ENCODE measurements around the gene HYOU1. TPM values are rescaled to one million over a fixed set of nuclear protein-coding genes. Genes with fewer than 3 reads are reported as not detected.
A peak's percentile ranks its signal among the peaks of the same experiment; 100 is the strongest.

HYOU1 gene
- total and polyA plus RNA-seq, 2 of the 8 experiments (the other 6 are each of a cell fraction or from before 2014, with no cell fraction given): 239 to 295 TPM

GRCh38 chr11:119084663-119085436 lies 27.8 kb upstream of the HYOU1 start, which contains the start of gene HMBS:
TSS of gene HMBS (plus strand) at chr11:119084881. CDS start at chr11:119085034, 153 bp downstream.
- H3K36me3 ChIP-seq (ENCODE audit: control insufficient read depth in 2 of 4, insufficient read depth in 4 of 4, low read length in 3 of 4): peaks cover 2 to 24% (median 10%) of the 10 kb centered on the region in 4 experiments; a peak in 7 of 8 replicates
- peaks cover 9% of the 10 kb centered on the region for H3K79me1 ChIP-seq (ENCODE audit: low read depth, low read length)
- peaks cover 0 to 5% (median 2%) of the 10 kb centered on the region in 4 experiments; a peak in 2 of 7 replicates for H3K4me1 ChIP-seq (replicated peaks in 1 of 4; ENCODE audit: control insufficient read depth in 3 of 4, insufficient read depth in 4 of 4, low read length in 3 of 4)
- peak within 1 kb of the TSS; percentile 88 for H4K8ac ChIP-seq (ENCODE audit: extremely low read depth, insufficient read depth, low read length)
- no peak within 1 kb of the TSS for H2BK120ac ChIP-seq (replicated peaks; ENCODE audit: low read depth, low read length)
- ChIA-PET CTCF (ENCODE audit: partially characterized antibody) (interaction anchor here (0.8 to 2.4 kb wide), 8 partner anchors 15 to 114 kb away, joined by 3 to 7 read pairs (median 4); partner anchors contain the start of genes HINFP and HYOU1), POLR2A (ENCODE audit: partially characterized antibody) (interaction anchor here (0.6 to 9.2 kb wide), 31 partner anchors 11 to 253 kb away, joined by 3 to 141 read pairs (median 4); partner anchors contain the start of genes ABCG4, C2CD2L, HINFP and HYOU1)
- H3K23ac ChIP-seq (ENCODE audit: insufficient read length): no peak within 1 kb of the TSS
- 2% methylated on average over 39 of the region's 45 CpGs; no CpG with 5 or more reads in 1 of the 2 experiments for WGBS, 2 experiments (ENCODE audit: extremely low coverage in 1 of 2, insufficient coverage in 1 of 2, insufficient read length in 1 of 2, insufficient replicate concordance in 2 of 2, low coverage in 1 of 2, low lambda C conversion rate in 2 of 2, missing lambda C conversion rate in 1 of 2)
- H3K56ac ChIP-seq (replicated peaks; ENCODE audit: insufficient read length, low read depth, low read length): peak within 1 kb of the TSS; percentile 80
- H2BK12ac ChIP-seq (ENCODE audit: low read depth, low read length): peak within 1 kb of the TSS; percentile 2; the same call in 1 of the 2 replicates
- peak within 1 kb of the TSS; percentile 82 for H2BK5ac ChIP-seq (ENCODE audit: low read depth, low read length)
- H3K4me3 ChIP-seq (ENCODE audit: extremely low read depth in 1 of 4, insufficient read depth in 2 of 4, low read depth in 3 of 4, low read length in 4 of 4): peak within 1 kb of the TSS; percentile 78 to 97 (median 86)
- peak within 1 kb of the TSS; percentile 98 for H3K27ac ChIP-seq (ENCODE audit: low read depth, low read length)
- peaks cover 3 to 18% of the 10 kb centered on the region in 2 experiments; a peak in 3 of 4 replicates for H3K79me2 ChIP-seq (ENCODE audit: control insufficient read depth in 1 of 2, insufficient read depth in 2 of 2, low read length in 2 of 2)
- no peak for FAIRE-seq
- peak within 1 kb of the TSS; percentile 90 for H4K5ac ChIP-seq (ENCODE audit: insufficient read length, low read depth, low read length)
- peak within 1 kb of the TSS; percentile 72; the same call in 1 of the 2 replicates for H2BK15ac ChIP-seq (ENCODE audit: low read length)
- peak; percentile 75 to 97 for DNase-seq (ENCODE audit: low read depth in 1 of 2, low spot score in 2 of 2)
- H3K14ac ChIP-seq (ENCODE audit: insufficient read length): no peak within 1 kb of the TSS
- no peaks in the 10 kb centered on the region for H3K27me3 ChIP-seq (replicated peaks in 1 of 4; ENCODE audit: control insufficient read depth in 3 of 4, extremely low read depth in 1 of 4, insufficient read depth in 3 of 4, low read length in 3 of 4)
- H3K18ac ChIP-seq (ENCODE audit: extremely low read depth, low read length): peak within 1 kb of the TSS; percentile 92; the same call in 1 of the 2 replicates
- H4K91ac ChIP-seq (replicated peaks; ENCODE audit: insufficient read length, low read length): peak within 1 kb of the TSS; percentile 80
- peak within 1 kb of the TSS; percentile 66; the same call in 1 of the 2 replicates for H2AK5ac ChIP-seq (ENCODE audit: low read depth, low read length)
- peak within 1 kb of the TSS; percentile 27; the same call in 1 of the 2 replicates for H2AFZ ChIP-seq (ENCODE audit: low read length)
- no peaks in the 10 kb centered on the region for H3K9me3 ChIP-seq (ENCODE audit: insufficient read depth in 2 of 2, low read depth in 1 of 2, low read length in 1 of 2)
- peak within 1 kb of the TSS; percentile 76 to 92 (median 86) for H3K9ac ChIP-seq (replicated peaks in 1 of 4; ENCODE audit: extremely low read depth in 1 of 4, low read depth in 3 of 4, low read length in 3 of 4)
- H3K4ac ChIP-seq (replicated peaks; ENCODE audit: insufficient read length, low read depth, low read length): peak within 1 kb of the TSS; percentile 94
- peaks cover 7% of the 10 kb centered on the region; the same call in 1 of the 2 replicates for H3K23me2 ChIP-seq (ENCODE audit: low read depth, low read length)
- no peak within 1 kb of the TSS for H2BK20ac ChIP-seq (ENCODE audit: low read length)
- peaks cover 0 to 1% of the 10 kb centered on the region in 2 experiments for H4K20me1 ChIP-seq (replicated peaks in 1 of 2; ENCODE audit: control insufficient read depth in 1 of 2, insufficient read depth in 2 of 2, low read length in 2 of 2)
- H3K4me2 ChIP-seq (ENCODE audit: insufficient read depth in 1 of 2, low read depth in 2 of 2, low read length in 2 of 2): peak within 1 kb of the TSS; percentile 89 to 90
- no peak for TF ChIP-seq CBX8 (IDR thresholded peaks at IDR 0.05; ENCODE audit: borderline replicate concordance, low read depth, low read length)
- TF ChIP-seq KDM1A (IDR thresholded peaks at IDR 0.05; ENCODE audit: borderline replicate concordance, low read length): no peak; the same call in 1 of the 2 replicates
- TF ChIP-seq CHD1 (IDR thresholded peaks at IDR 0.05; ENCODE audit: low read depth, low read length): no peak
- TF ChIP-seq HDAC2 (IDR thresholded peaks at IDR 0.05; ENCODE audit: borderline replicate concordance in 1 of 2, low read depth in 2 of 2, low read length in 2 of 2): 0 out of 4 replicates have a peak, but pooled peaks of 1 of the 2 experiments have one; percentile 34
- TF ChIP-seq POU5F1 (IDR thresholded peaks at IDR 0.05; ENCODE audit: low read depth, low read length): no peak
- no peak for TF ChIP-seq EZH2 (IDR thresholded peaks at IDR 0.05; ENCODE audit: low read depth, low read length, severe bottlenecking)
- TF ChIP-seq SIX5 (IDR thresholded peaks at IDR 0.05; ENCODE audit: low read depth, low read length): no peak
- TF ChIP-seq RNF2 (IDR thresholded peaks at IDR 0.05; ENCODE audit: borderline replicate concordance, low read depth, low read length, missing control alignments, poor library complexity, severe bottlenecking): no peak

All from H1 (cell line).